CD4-positive, alpha-beta T cell treated with Interleukin-17A for 4 hours (primary cell): ENCODE results near the gene HOXB6.
A peak's percentile ranks its signal among the peaks of the same experiment; 100 is the strongest.

ENCODE experiments used
- DNase-seq: peaks from one replicate; pipeline ENCODE4 v3.0.0-alpha.2; 2020; ENCODE audit warnings: mixed read lengths

Gene HOXB6

DNA sequence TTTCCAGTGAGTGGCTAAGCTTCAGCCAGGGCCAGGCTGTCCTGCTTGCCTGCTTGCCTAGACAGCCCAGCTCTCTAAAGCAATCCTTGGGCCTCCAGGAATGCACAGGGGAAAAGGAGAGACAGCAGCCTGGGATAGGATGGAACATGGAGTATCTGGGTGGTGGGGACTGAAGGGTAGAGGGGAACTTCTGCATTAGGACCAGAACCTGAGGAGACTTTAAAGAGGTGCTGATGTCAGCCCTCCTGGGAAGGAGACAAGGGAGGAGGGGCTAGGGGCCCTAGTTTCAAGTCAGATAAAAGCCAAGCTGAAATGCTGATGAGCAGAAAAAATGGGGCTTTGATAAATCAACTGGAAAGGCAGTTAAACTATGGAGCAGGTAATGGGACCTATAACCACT is 4.2 kb upstream of the HOXB6 start:
- no peak for DNase-seq

GRCh38 chr17:48608494-48608834 is 3.7 kb upstream of the HOXB6 start:
- DNase-seq = no peak

DNA sequence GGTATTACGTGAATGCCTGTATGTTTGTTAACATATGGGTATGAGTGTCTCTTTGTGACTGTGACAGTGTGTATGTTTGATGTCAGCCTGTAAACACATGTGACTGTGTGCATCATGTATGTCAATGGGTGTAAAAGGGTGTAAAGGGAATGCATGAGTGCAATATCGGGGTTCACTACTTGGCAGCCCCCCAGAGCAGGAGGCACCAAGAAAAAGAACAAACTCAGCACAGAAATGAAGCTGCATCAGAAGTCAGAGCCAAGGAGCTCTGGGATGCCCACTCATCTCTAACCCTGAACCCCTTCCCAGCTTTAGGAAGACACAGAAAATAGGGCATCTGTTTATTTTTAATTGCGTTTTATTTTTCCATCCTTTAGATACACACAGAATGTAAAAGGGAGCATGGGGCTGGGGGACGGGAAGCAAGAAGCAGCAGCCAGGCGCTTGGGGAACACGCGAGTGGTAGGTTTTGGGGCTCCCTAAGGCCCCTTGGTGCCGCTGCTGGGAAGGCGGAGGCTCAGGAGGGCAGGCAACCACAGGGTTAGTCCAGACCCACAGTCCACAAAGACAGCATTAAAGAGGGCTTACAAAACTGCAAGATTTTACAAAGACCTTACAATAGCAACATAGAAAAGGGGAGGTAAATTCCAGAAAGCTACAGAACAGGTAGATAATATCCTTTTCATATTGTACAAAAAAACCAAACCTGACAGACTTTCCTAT is 2.3 kb upstream of the HOXB6 start:
- no peak for DNase-seq

- DNase-seq = no peak
Observed at GRCh38 chr17:48605991-48606891, 1.5 kb upstream of the HOXB6 start.

- DNase-seq = no peak
Observed at GRCh38 chr17:48605409-48605919, 678 bp upstream of the HOXB6 start.

GRCh38 chr17:48603959-48604769 is 622 bp downstream of the HOXB6 start:
- DNase-seq = no peak

- DNase-seq = no peak
Observed at GRCh38 chr17:48601539-48602425, 3.0 kb downstream of the HOXB6 start.

DNA sequence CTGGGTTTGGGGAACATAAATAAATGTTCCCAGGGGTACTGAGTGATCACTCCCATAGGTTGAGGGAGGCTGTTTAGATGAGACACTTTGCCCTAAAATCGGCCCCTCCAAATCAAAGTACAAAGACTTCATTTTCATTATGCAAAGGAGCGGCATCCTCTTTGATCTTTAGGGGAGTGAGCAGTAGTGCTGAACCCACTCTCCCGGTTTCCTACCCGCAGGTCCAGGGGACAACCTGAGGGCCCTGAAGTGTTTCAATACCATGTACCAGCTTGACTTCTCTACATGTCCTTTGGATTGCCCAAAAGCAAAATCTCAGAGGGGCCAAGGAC is 3.6 kb downstream of the HOXB6 start:
- DNase-seq = no peak

GRCh38 chr17:48600244-48601098 is 4.3 kb downstream of the HOXB6 start:
- no peak for DNase-seq

DNA sequence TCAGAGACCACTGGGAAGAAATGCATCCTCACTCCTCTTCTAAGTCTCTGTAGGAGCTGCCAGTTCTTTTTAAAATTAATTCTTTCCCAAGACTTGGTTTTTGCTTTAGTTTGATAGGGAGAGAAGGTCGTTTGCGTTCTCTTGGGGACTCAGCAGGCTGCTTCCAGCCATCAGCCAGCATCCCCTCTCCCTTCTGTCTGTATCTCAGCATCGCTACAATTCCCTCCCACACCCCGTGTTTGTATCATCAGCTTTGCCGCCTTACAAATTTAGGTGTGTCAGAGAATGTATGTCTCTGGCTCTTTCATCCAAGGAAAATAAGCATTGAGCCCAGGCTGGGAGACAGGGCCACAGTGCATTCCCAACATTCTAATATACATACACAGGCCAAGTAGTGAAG is 5.4 kb downstream of the HOXB6 start:
- DNase-seq = no peak

GRCh38 chr17:48598736-48599135 is 6.0 kb downstream of the HOXB6 start:
- no peak for DNase-seq

DNA sequence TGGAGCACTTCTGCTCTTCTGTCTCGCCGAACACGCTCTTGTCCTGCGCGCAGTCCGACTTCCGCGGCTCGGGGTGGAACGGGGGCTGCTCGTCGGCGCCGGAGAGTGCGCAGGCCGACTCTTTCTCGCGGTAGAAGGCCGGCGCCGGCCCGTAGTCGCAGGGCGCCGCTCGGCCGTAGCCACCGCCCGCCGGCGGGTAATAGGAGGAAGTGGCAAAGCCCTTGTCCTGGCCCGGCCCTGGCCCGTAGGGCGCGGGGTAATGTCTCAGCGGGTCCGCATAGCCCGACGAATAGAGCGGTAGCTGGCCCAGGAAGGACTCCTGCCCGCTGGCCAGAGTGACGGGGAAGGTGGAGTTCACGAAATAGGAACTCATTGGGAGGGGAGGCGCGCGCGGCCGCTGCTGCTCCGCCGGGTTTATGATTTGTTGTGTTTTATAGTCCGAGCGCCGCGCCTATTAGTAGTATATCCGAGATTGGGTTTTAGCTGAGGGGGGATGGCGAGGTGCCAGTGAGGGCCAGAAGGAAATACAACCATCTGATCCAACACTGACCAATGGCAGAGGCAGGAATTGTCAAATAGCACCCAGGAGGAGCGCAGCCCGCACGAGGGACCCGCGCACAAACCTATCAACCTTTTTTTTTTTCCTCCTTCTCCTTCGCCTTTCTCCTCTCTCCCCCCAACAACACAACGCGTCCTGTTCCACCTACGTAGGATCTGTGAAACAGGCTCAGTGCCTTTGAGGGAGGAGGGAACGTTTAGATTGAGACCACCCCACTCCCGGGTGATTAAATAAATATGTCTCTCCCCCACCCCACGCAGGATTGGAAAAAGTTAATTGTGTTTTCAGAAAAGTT is 6.8 kb downstream of the HOXB6 start:
- peak; percentile 60 for DNase-seq

DNA sequence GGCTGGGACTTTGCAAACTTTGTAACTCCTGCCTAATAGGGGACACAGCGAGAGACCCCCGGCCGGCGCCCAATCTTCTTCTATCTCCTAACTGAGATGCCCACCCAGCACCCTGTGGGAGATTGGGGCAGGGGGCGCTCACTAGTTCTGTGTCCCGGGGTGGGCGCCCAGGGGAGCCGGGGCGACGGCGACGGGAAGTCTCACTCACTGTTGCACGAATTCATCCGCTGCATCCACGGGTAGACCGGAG is 7.3 kb downstream of the HOXB6 start:
- no peak for DNase-seq

DNA sequence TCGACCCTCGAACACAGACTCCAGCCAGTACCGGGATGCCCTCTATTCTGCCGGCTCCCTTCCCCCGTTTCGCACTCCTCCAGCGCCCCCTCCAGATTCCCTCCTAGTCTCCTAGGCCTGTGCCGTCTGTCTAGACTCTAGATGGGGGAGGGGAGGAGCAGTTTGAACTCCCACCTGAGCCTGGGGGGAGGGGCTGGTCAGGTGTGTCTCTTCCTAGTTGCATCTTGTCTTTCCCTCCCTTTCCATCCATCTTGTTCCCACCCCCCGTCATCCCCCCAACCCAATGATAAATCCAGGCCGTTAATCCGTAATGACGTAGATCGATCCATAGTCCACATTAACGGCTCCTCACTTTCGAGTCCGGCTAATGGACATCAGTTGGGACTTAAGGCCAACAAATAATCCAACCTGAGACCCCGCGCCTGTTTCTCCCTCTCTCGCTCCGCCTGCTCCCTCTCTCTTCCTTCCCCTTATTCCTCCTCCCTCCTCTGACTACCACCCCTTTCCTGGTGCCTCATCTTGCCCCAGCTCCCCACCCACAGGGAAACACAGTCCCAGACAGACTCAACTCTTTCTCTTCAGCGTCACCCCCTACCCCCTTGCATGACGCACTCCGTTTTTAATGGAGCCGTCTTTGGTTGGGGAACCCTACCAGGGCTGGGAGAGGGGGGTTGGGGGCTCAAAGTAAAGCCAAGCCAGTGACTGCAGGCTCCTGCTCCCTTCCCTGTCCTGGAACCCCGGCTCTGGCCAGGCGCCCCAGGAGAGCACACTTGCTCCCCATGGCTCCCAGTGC is 7.9 kb downstream of the HOXB6 start:
- no peak for DNase-seq

GRCh38 chr17:48596000-48596734 is 8.6 kb downstream of the HOXB6 start:
- DNase-seq = peak; percentile 41

DNA sequence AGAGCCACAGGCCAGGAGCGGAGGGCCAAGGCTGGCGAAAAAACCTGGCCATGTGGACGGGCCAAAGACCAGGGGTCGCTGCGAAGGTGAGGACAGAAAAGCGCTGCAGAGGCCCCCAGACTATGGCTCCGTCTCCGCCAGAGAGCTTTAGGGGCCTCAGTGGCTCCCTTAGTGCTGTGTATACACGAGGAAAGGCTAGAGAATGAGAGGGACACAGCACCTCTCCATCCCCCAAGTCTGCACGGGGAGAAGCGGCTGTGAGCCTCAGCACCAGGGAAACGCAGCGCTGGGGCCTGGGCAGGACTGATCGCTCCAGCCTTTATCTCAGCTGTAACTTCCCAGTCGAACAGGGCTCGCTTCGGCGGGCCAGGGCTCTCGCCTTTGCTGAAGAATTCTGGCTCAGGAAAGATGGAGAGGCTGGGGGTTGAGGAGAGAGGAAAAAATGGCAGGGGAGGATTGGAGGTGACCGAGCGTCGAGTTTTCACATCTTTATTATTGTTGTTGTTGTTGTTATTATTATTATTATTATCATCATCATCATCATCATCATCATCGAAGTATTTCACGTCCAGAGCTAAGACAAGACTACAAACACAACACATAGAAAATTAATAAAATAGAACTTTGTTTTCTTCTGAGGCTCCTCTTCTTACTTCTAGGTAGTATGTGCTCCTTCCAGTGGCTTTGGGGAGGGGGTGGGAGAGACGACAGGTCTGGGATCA is 9.3 kb downstream of the HOXB6 start:
- DNase-seq = no peak

GRCh38 chr17:48594538-48595277 is 10.1 kb downstream of the HOXB6 start:
- no peak for DNase-seq
